Panc1 (cell line): ENCODE data around the gene PPP1R9A. TPM values are rescaled to one million over a fixed set of nuclear protein-coding genes. Genes with fewer than 3 reads are reported as not detected.

ENCODE experiments used
- ATAC-seq: fragments of 200-7000 bp; cut with Tn5 transposase; 2 replicates; pipeline ENCODE4 v1.9.1; 2020; ENCODE audit warnings: mild to moderate bottlenecking, moderate library complexity
- BruUV-seq: library from RNA; stranded (reverse); fragments of 400-500 nt; replicated peaks from 2 replicates; lab custom pipeline; 2021; lab: Mats Ljungman, UMichigan
- CTCF ChIA-PET: fragments of 300-600 bp; sonication (Branson Sonifier 250); formaldehyde crosslinking; loops from one replicate; lab custom pipeline; 2022; ENCODE audit warnings: antibody characterized with exemption; lab: Charles Lee
- POLR2A ChIA-PET: fragments of 300-600 bp; sonication (Branson Sonifier 250); formaldehyde crosslinking; loops from one replicate; lab custom pipeline; 2022; ENCODE audit warnings: antibody characterized with exemption; lab: Charles Lee
- DNase-seq: peaks from one replicate; pipeline ENCODE4 v3.0.0-alpha.2; 2010; ENCODE audit warnings: low read depth, low spot score
- H3K27ac ChIP-seq: 2 replicates; pipeline ENCODE4 v1.5.1; 2011; ENCODE audit warnings: mild to moderate bottlenecking, low read length, inconsistent platforms
- H3K27me3 ChIP-seq: fragments of 200-500 bp; sonication (Bioruptor generic); 2 replicates; pipeline ENCODE4 v1.6.0; 2014; ENCODE audit warnings: low read length, inconsistent platforms; ENCODE audit not compliant: control insufficient read depth, insufficient read depth
- H3K36me3 ChIP-seq: fragments of 200-500 bp; sonication (Bioruptor generic); 2 replicates; pipeline ENCODE4 v1.5.1; 2014; ENCODE audit warnings: inconsistent platforms, mild to moderate bottlenecking, low read length, moderate library complexity; ENCODE audit not compliant: control insufficient read depth, insufficient read depth
- H3K4me1 ChIP-seq: 2 replicates; pipeline ENCODE4 v1.5.1; 2011; ENCODE audit warnings: inconsistent platforms, mild to moderate bottlenecking, low read length, moderate library complexity; ENCODE audit not compliant: control insufficient read depth, insufficient read depth
- H3K4me3 ChIP-seq, 2 experiments: 2 replicates each; pipeline ENCODE4 v1.5.1; 2011 to 2012; ENCODE audit warnings: low read depth in 2 of 2, low read length in 2 of 2, mild to moderate bottlenecking in 2 of 2, inconsistent platforms in 1 of 2, moderate library complexity in 1 of 2
- H3K9me3 ChIP-seq: fragments of 200-500 bp; sonication (Bioruptor generic); 2 replicates; pipeline ENCODE4 v1.5.1; 2014; ENCODE audit warnings: low read depth, mild to moderate bottlenecking, inconsistent platforms, low read length, moderate library complexity; ENCODE audit not compliant: control insufficient read depth, insufficient read depth
- POLR2AphosphoS5 ChIP-seq: IDR thresholded peaks from 2 replicates; pipeline ENCODE4 v1.6.1; 2012; ENCODE audit warnings: mild to moderate bottlenecking, low read depth, low read length, moderate library complexity
- SIN3A ChIP-seq: IDR thresholded peaks from 2 replicates; pipeline ENCODE4 v1.6.1; 2012; ENCODE audit warnings: low read depth, mild to moderate bottlenecking, low read length, moderate library complexity, borderline replicate concordance; ENCODE audit not compliant: insufficient read depth
- TCF7L2 ChIP-seq: IDR thresholded peaks from 2 replicates; pipeline ENCODE4 v1.6.1; 2011; ENCODE audit warnings: mild to moderate bottlenecking, low read depth, low read length, inconsistent platforms
- in situ Hi-C: cut with HindIII; loops from 2 replicates; pipeline ENCODE4 v1.10.0; 2016; ENCODE audit warnings: low sequenced_read_pairs, low pct_unique_long_range_greater_than_20kb
- intact Hi-C: fragments of 100-400 bp; cut with micrococcal nuclease; formaldehyde crosslinking; loops from one replicate; pipeline ENCODE4 v1.10.0; 2022; ENCODE audit not compliant: unreplicated experiment
- total RNA-seq: library from RNA; stranded (reverse); gene quantifications from one replicate; pipeline ENCODE4 v1.2.1, GENCODE V29; 2021; ENCODE audit not compliant: unreplicated experiment
- TF ChIP-seq, protein P1 (sequence below): fragments of 450-650 bp; IDR thresholded peaks from 2 replicates; pipeline ENCODE4 v1.5.1; 2017; ENCODE audit warnings: mild to moderate bottlenecking
- TF ChIP-seq, protein P2 (sequence below), 2 experiments: IDR thresholded peaks; 2 replicates each; pipeline ENCODE4 v1.6.1; 2011 to 2012; ENCODE audit warnings: low read depth in 2 of 2, control low read depth in 1 of 2, low read length in 1 of 2, mild to moderate bottlenecking in 1 of 2, moderate library complexity in 1 of 2; ENCODE audit not compliant: insufficient read depth in 1 of 2

The PPP1R9A gene
- total RNA-seq, 1 experiment from 2014 or later: 5.0 TPM

DNA sequence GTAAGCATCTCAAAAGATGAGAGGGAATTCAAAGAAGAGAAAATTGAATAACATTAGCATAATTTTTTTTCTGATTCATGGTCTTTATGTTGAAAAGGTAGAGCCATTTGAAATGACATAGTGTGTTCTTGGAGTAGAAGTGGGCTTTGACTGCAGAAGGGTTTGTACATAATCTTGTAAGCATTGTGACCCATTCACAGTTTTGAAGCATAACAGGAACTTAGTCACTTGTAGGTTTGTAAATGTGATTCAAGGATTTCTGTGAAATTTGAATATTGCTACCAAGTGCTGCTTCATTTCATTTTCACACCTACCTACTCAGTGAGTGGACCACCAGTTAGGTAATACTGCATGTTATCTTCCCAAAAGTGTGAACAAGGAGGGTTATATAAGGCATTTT lies 348.3 kb downstream of the PPP1R9A start:
- ChIA-PET CTCF (no interaction called here), POLR2A (no interaction called here)
- Histone ChIP-seq H3K4me3 (no peak overlapping the region), H3K9me3 (no peaks in the 10 kb centered on the region), H3K36me3 (no peaks in the 10 kb centered on the region), H3K27ac (no peak overlapping the region), H3K4me1 (no peaks in the 10 kb centered on the region), H3K27me3 (no peaks in the 10 kb centered on the region)
- intact Hi-C loops: no loop called here
- DNase-seq: no peak
- no TSS peak for BruUV-seq
- in situ Hi-C loops: no loop called here
- TF ChIP-seq, protein P1, sequence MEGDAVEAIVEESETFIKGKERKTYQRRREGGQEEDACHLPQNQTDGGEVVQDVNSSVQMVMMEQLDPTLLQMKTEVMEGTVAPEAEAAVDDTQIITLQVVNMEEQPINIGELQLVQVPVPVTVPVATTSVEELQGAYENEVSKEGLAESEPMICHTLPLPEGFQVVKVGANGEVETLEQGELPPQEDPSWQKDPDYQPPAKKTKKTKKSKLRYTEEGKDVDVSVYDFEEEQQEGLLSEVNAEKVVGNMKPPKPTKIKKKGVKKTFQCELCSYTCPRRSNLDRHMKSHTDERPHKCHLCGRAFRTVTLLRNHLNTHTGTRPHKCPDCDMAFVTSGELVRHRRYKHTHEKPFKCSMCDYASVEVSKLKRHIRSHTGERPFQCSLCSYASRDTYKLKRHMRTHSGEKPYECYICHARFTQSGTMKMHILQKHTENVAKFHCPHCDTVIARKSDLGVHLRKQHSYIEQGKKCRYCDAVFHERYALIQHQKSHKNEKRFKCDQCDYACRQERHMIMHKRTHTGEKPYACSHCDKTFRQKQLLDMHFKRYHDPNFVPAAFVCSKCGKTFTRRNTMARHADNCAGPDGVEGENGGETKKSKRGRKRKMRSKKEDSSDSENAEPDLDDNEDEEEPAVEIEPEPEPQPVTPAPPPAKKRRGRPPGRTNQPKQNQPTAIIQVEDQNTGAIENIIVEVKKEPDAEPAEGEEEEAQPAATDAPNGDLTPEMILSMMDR: no peak
- TF ChIP-seq POLR2AphosphoS5: no peak
- TF ChIP-seq, protein P2, sequence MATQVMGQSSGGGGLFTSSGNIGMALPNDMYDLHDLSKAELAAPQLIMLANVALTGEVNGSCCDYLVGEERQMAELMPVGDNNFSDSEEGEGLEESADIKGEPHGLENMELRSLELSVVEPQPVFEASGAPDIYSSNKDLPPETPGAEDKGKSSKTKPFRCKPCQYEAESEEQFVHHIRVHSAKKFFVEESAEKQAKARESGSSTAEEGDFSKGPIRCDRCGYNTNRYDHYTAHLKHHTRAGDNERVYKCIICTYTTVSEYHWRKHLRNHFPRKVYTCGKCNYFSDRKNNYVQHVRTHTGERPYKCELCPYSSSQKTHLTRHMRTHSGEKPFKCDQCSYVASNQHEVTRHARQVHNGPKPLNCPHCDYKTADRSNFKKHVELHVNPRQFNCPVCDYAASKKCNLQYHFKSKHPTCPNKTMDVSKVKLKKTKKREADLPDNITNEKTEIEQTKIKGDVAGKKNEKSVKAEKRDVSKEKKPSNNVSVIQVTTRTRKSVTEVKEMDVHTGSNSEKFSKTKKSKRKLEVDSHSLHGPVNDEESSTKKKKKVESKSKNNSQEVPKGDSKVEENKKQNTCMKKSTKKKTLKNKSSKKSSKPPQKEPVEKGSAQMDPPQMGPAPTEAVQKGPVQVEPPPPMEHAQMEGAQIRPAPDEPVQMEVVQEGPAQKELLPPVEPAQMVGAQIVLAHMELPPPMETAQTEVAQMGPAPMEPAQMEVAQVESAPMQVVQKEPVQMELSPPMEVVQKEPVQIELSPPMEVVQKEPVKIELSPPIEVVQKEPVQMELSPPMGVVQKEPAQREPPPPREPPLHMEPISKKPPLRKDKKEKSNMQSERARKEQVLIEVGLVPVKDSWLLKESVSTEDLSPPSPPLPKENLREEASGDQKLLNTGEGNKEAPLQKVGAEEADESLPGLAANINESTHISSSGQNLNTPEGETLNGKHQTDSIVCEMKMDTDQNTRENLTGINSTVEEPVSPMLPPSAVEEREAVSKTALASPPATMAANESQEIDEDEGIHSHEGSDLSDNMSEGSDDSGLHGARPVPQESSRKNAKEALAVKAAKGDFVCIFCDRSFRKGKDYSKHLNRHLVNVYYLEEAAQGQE (IDR thresholded peaks at IDR 0.05; ENCODE audit: insufficient read depth in 1 of 2, low read depth in 2 of 2, low read length in 1 of 2): no peak
- ATAC-seq: no peak

DNA sequence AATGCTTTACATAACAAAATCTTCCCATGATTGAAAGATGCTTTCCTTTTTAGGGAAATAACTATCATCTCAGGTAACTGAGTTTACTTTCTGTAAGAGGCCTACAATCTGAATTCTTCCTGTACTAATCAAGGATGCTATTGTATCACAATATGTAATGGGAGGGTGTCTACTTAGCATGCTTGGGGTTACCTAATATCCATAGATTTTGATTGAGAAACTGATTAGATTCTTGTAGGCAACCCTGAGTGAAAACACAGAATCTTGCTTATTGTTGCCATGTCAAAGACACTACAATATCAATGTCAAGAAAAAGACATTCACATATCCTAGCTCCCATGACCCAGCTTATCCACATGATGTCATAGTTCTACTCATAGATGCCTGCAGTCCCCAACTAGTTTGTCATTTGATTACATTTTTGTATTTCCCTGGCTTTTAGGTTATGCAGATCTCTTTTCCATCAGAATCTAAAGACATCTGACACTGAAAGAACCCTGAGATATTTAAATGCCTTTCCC lies 354.6 kb downstream of the PPP1R9A start:
- ATAC-seq (no peak), DNase-seq (no peak)
- ChIA-PET POLR2A (no interaction called here), CTCF (no interaction called here)
- no peak for TF ChIP-seq SIN3A
- no peak for TF ChIP-seq POLR2AphosphoS5
- TF ChIP-seq, protein P2 (IDR thresholded peaks at IDR 0.05; ENCODE audit: insufficient read depth in 1 of 2, low read depth in 2 of 2, low read length in 1 of 2): no peak
- no peak for TF ChIP-seq TCF7L2
- TF ChIP-seq, protein P1: no peak
- in situ Hi-C loops: no loop called here
- Histone ChIP-seq H3K27me3 (no peaks in the 10 kb centered on the region), H3K36me3 (no peaks in the 10 kb centered on the region), H3K4me1 (no peaks in the 10 kb centered on the region), H3K27ac (no peak overlapping the region), H3K4me3 (no peak overlapping the region), H3K9me3 (no peaks in the 10 kb centered on the region)
- intact Hi-C loops: loop anchor here (10.0 kb wide), 1 partner anchor 213 kb away; no protein-coding TSS in a partner anchor
- no TSS peak for BruUV-seq
